Measurements from ENCODE around the gene MAP3K13. TPM values are rescaled to one million over a fixed set of nuclear protein-coding genes. Genes with fewer than 3 reads are reported as not detected.

The MAP3K13 gene
- total RNA-seq, 3 donors from 2014 or later: 36.4 to 61.0 (median 45.9) TPM

DNA sequence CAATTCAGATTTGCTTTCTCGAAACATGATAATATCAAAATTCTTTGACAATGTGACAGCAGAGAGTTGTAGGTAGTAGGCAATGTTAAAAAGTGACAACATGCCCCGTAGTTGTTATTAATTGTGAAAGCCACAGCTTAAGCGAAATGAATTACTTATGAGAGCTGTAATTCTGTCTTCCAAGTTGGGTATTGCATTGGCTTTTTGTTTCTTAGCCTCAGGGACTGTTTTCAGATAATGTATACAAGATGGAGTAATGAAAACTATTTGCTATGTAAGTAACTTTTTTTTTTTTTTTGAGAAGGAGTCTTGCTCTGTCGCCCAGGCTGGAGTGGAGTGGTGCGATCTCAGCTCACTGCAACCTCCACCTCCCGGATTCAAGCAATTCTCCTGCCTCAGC is 43.1 kb upstream of the MAP3K13 start:
- TF ChIP-seq, protein P1, sequence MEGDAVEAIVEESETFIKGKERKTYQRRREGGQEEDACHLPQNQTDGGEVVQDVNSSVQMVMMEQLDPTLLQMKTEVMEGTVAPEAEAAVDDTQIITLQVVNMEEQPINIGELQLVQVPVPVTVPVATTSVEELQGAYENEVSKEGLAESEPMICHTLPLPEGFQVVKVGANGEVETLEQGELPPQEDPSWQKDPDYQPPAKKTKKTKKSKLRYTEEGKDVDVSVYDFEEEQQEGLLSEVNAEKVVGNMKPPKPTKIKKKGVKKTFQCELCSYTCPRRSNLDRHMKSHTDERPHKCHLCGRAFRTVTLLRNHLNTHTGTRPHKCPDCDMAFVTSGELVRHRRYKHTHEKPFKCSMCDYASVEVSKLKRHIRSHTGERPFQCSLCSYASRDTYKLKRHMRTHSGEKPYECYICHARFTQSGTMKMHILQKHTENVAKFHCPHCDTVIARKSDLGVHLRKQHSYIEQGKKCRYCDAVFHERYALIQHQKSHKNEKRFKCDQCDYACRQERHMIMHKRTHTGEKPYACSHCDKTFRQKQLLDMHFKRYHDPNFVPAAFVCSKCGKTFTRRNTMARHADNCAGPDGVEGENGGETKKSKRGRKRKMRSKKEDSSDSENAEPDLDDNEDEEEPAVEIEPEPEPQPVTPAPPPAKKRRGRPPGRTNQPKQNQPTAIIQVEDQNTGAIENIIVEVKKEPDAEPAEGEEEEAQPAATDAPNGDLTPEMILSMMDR (IDR thresholded peaks at IDR 0.05): no peak
- Histone ChIP-seq H3K9me3 (no peaks in the 10 kb centered on the region), H3K4me3 (no peak overlapping the region), H3K4me1 (ENCODE audit: low read depth) (peaks cover 12% of the 10 kb centered on the region), H3K36me3 (ENCODE audit: low read depth) (no peaks in the 10 kb centered on the region)
- no peak for ATAC-seq
- no peak for DNase-seq
- intact Hi-C loops (cut with DNase I, micrococcal nuclease): no loop called here

DNA sequence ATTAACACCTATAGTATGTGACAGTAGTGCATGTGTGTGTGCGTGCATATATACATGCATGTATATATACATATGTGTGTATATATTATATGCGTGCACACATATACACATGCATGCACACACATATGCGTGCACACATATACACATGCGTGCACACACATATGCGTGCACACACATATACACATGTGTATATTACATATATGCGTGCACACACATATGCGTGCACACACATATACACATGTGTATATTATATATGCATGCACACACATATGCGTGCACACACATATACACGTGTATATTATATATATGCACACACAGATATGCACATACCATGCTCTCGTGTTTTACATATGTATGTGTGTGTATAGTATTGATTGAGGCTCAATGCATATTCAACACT is 42.0 kb upstream of the MAP3K13 start:
- Histone ChIP-seq H3K36me3 (ENCODE audit: low read depth) (no peaks in the 10 kb centered on the region), H3K4me3 (no peak overlapping the region), H3K9me3 (no peaks in the 10 kb centered on the region), H3K4me1 (ENCODE audit: low read depth) (peaks cover 14% of the 10 kb centered on the region)
- TF ChIP-seq, protein P1 (IDR thresholded peaks at IDR 0.05): no peak
- intact Hi-C loops (cut with DNase I, micrococcal nuclease): no loop called here
- DNase-seq (no peak), ATAC-seq (no peak)

DNA sequence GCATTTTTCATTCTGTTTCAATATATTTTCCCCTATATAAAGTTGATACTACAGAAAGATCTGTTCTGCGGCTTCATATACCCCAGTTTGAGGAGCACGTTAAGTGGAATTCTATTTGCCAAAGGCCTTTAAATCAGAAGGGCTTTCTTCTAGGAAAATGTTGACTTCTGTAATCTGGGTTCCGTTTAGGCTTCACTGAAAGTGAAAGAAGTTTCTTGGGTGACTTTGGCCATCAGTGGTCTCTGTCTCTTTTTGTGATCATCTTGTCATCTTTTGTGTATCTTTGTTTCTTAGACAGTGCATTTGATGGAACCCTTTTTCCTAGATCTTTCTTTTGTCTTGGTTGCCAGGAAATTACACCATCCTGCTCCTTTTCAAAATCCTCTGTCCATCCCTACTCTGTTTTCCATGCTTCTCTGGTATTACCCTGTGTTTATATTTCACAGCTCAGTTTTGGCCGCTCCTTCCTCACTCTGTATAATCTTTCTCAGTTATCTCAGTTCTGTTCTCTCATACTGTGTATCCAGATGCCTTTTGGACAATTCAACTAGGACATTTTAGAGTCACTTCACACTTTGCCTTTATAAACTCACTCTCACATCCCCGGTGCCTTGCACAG is 40.7 kb upstream of the MAP3K13 start:
- Histone ChIP-seq H3K4me3 (no peak overlapping the region), H3K9me3 (no peaks in the 10 kb centered on the region), H3K4me1 (ENCODE audit: low read depth) (peaks cover 13% of the 10 kb centered on the region), H3K36me3 (ENCODE audit: low read depth) (no peaks in the 10 kb centered on the region)
- intact Hi-C loops (cut with DNase I, micrococcal nuclease): no loop called here
- ATAC-seq (no peak), DNase-seq (no peak)
- TF ChIP-seq, protein P1 (IDR thresholded peaks at IDR 0.05): no peak

DNA sequence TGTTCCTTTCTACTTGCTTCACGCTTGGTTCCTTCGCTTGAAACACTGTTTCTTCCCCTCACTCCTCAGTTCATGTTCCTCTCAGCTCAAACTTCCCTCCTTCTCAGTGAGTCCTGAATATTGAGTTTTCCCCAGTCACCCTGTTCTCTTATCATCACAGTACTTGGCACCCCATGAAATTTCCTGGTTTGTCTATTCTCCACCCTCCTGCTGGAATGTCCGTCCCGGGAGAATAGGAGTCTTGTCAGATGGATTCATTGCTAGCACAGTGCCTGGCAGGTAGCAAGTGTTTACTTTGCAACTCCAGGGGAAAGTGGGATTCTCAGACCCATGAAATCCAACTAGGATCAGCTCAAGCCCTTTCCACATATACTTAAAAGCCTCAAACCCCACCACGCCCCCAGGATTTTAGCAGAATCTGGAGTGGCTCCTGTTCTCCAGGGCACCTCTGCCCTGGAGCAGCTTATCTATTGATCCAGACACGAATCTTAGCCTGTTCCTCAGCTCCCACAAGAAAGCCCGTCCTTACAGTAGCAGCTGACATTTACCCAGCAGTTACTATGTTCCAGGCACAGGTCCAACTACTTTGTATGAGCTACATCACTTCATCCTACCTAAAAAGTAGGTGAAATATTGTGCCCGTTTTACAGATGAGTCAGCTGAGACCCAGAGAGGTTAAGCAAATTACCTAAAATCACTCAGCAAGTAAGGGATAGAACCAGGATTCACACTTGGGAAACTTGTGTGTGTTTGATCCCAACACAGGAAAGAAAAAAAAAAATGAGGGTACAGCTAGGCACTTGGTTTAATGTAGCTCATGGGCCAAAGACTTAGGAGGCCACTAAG is 36.8 kb upstream of the MAP3K13 start:
- peak; percentile 48 for ATAC-seq

DNA sequence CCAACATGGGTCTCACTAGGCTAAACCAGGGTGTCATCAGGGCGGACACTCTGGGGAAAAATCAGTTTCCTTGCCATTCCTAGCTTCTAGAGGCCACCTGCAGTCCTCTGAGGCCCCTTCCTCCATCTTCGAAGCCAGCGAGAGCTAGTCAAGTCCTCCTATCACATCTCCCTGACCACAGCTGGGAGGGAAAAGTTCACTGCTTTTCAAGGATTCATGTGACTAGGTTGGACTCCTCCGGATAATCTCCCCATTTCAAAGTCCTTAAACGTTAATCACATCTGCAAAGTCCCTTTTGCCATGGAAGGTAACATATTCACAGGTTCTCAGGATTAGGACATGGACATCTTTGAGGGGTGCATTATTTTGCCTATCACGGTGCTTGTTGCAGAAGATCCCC is 35.9 kb upstream of the MAP3K13 start:
- no peaks in the 10 kb centered on the region for H3K36me3 ChIP-seq (ENCODE audit: low read depth)
- TF ChIP-seq, protein P1 (IDR thresholded peaks at IDR 0.05): no peak
- no peak for ATAC-seq
- H3K9me3 ChIP-seq: no peaks in the 10 kb centered on the region
- no peak overlapping the region for H3K4me3 ChIP-seq
- peaks cover 14% of the 10 kb centered on the region for H3K4me1 ChIP-seq (ENCODE audit: low read depth)
- intact Hi-C loops (cut with DNase I, micrococcal nuclease): no loop called here
- DNase-seq: no peak

More for the DNA sequence above, 36.8 kb upstream of the MAP3K13 start:
- DNase-seq: peak in 1 of 3 donors; percentile 38
- TF ChIP-seq, protein P1 (IDR thresholded peaks at IDR 0.05): no peak
- Histone ChIP-seq H3K9me3 (no peaks in the 10 kb centered on the region), H3K4me1 (ENCODE audit: low read depth) (peaks cover 13% of the 10 kb centered on the region), H3K36me3 (ENCODE audit: low read depth) (no peaks in the 10 kb centered on the region), H3K4me3 (no peak overlapping the region)
- intact Hi-C loops (cut with DNase I, micrococcal nuclease): no loop called here
